ENCODE results near the gene DENND1B. TPM values are rescaled to one million over a fixed set of nuclear protein-coding genes. Genes with fewer than 3 reads are reported as not detected.

Gene DENND1B
- total RNA-seq (2021; ENCODE audit: unreplicated experiment) (9.6 TPM), Bru-seq, nascent RNA (percentile 72 among the genes with signal in this experiment), BruChase-seq, experiment 1, labeled RNA remaining after a 6-hour chase (percentile 50 among the genes with signal in this experiment), BruChase-seq, experiment 2, labeled RNA remaining after a 2-hour chase (percentile 55 among the genes with signal in this experiment)
- 1.5 and 1.8 TPM in 2 replicates for polyA plus RNA-seq (2012)
- long read RNA-seq, full-length matches to known transcripts: 1 of 9 reads
- long read RNA-seq, partial matches to known transcripts: 3 of 9 reads
- long read RNA-seq, other reads (novel, unspliced or antisense): 5 of 9 reads

- Histone ChIP-seq H3K4me2 (ENCODE audit: low read length) (peak within 1 kb of the TSS; percentile 91), H3K27ac (ENCODE audit: low read depth, low read length) (peak within 1 kb of the TSS; percentile 68), H3K9me2 (ENCODE audit: insufficient read depth) (no peaks in the 10 kb centered on the region), H4K20me1 (ENCODE audit: insufficient read depth) (no peaks in the 10 kb centered on the region), H3K4me3 (replicated peaks in 1 of 2; ENCODE audit: low read depth in 1 of 2, low read length in 2 of 2) (peak within 1 kb of the TSS; percentile 59 to 71), H3K9ac (ENCODE audit: low read length) (peak within 1 kb of the TSS; percentile 70), H3K27me3 (ENCODE audit: insufficient read depth, low read length) (no peaks in the 10 kb centered on the region), H3K79me2 (ENCODE audit: insufficient read depth, low read length) (peaks cover 7% of the 10 kb centered on the region; the same call in 1 of the 2 replicates), H3K36me3 (ENCODE audit: control insufficient read depth in 1 of 2, insufficient read depth in 2 of 2, low read length in 2 of 2) (no peaks in the 10 kb centered on the region), H3K9me3 (ENCODE audit: control insufficient read depth in 1 of 2, insufficient read depth in 1 of 2, low read depth in 1 of 2, low read length in 2 of 2) (no peaks in the 10 kb centered on the region), H2AFZ (ENCODE audit: low read depth, low read length, poor library complexity, severe bottlenecking) (peak within 1 kb of the TSS; percentile 87), H3K4me1 (ENCODE audit: control insufficient read depth in 1 of 2, insufficient read depth in 2 of 2, low read length in 2 of 2) (peaks cover 9 to 25% of the 10 kb centered on the region in 2 experiments; a peak in 3 of 4 replicates)
- ChIA-PET RAD21 (ENCODE audit: low non-redundant PET in 1 of 2, low total read pairs in 2 of 2, uncharacterized antibody in 2 of 2, unreplicated experiment in 2 of 2) (no interaction called here), POLR2A (no interaction called here), CTCF (interaction anchor here (0.7 to 1.4 kb wide), 2 partner anchors 102 to 156 kb away, joined by 3 to 4 read pairs; no protein-coding TSS in a partner anchor)
- no TSS peak for BruUV-seq (replicated peaks)
- ATAC-seq: peak; percentile 78
- peak; percentile 43 for DNase-seq (ENCODE audit: low read depth, low spot score)
- intact Hi-C loops (cut with micrococcal nuclease): no loop called here
- TF ChIP-seq SRF (IDR thresholded peaks at IDR 0.05; ENCODE audit: low read depth) (no peak), FOSL1 (IDR thresholded peaks at IDR 0.05; ENCODE audit: low read depth) (no peak), EGR1 (IDR thresholded peaks at IDR 0.05; ENCODE audit: low read depth) (peak; percentile 73), RAD21 (IDR thresholded peaks at IDR 0.05; ENCODE audit: low read depth) (no peak), ELF1 (IDR thresholded peaks at IDR 0.05; ENCODE audit: borderline replicate concordance, low read depth) (peak; percentile 58), EZH2 (IDR thresholded peaks at IDR 0.05) (no peak), CTCF (IDR thresholded peaks at IDR 0.05 in 2 of 3, conservative IDR thresholded peaks at IDR 0.05 in 1 of 3; ENCODE audit: borderline replicate concordance in 1 of 3, insufficient read depth in 1 of 3, low read depth in 2 of 3, low read length in 2 of 3) (0 out of 6 replicates have a peak, but pooled peaks of 1 of the 3 experiments have one; percentile 9), SIN3A (IDR thresholded peaks at IDR 0.05; ENCODE audit: low read depth) (no peak), CBX3 (IDR thresholded peaks at IDR 0.05; ENCODE audit: low read depth) (no peak), REST (IDR thresholded peaks at IDR 0.05; ENCODE audit: low read depth) (no peak), YY1 (IDR thresholded peaks at IDR 0.05; ENCODE audit: extremely low read depth, insufficient replicate concordance, low read depth, low read length) (no peak), POLR2AphosphoS5 (IDR thresholded peaks at IDR 0.05; ENCODE audit: low read depth, low read length) (peak; percentile 71), MAX (IDR thresholded peaks at IDR 0.05) (peak; percentile 47), ZNF274 (IDR thresholded peaks at IDR 0.05; ENCODE audit: low read depth, low read length) (no peak), JUND (IDR thresholded peaks at IDR 0.05) (no peak), TCF7L2 (IDR thresholded peaks at IDR 0.05; ENCODE audit: borderline replicate concordance, extremely low read depth, insufficient read depth, insufficient read length) (no peak), CEBPB (IDR thresholded peaks at IDR 0.05; ENCODE audit: low read depth) (peak; percentile 71), SP1 (IDR thresholded peaks at IDR 0.05; ENCODE audit: low read depth) (no peak), EZH2phosphoT487 (IDR thresholded peaks at IDR 0.05; ENCODE audit: borderline replicate concordance) (no peak), ATF3 (IDR thresholded peaks at IDR 0.05) (no peak)
Observed at GRCh38 chr1:197775282-197776262, at the start of gene DENND1B. DENND1B (minus strand) TSS chr1:197775480; CDS start chr1:197775155, 325 bp downstream.

Measured in HCT116 (cell line).